Measurements from ENCODE around the gene FGFR3.
A peak's percentile ranks its signal among the peaks of the same experiment; 100 is the strongest.
"Not testable (repeated sequence)": the region's sequence is repeated elsewhere in the genome, so short reads cannot be mapped to it uniquely, and the experiment has no call there.

Gene FGFR3

DNA sequence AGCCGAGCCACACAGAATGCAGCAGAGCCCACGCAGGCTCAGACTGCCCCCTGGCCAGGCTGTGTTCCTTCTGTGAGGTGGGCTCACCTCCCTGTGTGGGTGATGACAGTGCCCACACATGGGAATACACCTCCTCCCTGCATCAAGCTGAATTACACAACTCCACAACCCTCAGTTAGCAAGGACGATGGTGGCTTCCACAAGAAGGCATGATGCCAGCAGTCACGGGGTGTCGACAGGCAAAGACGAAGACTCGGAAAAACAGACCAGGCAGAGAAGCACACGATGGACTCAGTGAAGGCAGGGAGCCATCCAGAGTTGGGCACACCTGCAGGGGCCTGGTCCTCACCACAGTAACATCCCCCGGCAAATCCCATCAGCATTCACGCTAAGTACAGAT, 50.8 kb downstream of the FGFR3 start:
- DNase-seq, result no peak

- DNase-seq, result not testable (repeated sequence)
Measured at GRCh38 chr4:1844618-1845017, 51.5 kb downstream of the FGFR3 start.

DNA sequence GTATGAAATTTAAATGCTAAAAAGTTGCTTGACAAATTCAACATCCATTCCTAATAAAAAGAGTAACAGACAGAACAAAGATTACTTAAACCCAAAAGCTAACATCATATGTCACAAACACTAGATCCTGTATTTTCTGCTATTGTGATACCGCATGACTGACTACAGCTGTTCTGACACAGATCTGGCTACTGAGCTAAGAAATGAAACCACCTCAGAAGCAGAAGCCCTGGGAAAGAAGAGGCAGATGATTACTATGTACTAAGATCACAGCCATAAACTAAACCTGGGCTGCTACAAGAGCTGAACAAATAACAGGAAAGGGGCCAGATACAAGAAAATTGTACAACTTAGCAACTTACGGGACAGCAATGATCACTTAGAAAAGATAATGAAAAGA, 53.5 kb downstream of the FGFR3 start:
- DNase-seq, result no peak

DNA sequence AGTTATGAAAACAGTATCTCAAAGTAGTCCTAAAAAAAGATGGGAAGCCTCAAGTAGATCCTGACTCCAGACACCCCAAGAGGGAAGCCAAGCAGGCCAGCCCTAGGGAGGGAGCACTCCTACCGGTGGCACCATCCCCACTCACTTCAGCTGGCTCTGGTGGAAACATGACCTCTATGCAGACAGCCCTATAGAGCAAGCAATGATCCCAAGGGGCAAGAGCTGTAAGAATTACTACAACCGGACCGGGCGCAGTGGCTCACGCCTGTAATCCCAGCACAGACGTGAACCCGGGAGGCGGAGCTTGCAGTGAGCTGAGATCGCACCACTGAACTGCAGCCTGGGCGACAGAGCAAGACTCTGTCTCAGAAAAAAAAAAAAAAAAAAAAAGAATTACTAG, 57.2 kb downstream of the FGFR3 start:
- DNase-seq, result no peak

GRCh38 chr4:1851160-1851559, 58.1 kb downstream of the FGFR3 start:
- DNase-seq, result no peak

- no peak for DNase-seq
Measured at GRCh38 chr4:1851575-1852410, 58.7 kb downstream of the FGFR3 start.

GRCh38 chr4:1852904-1853623, 60.0 kb downstream of the FGFR3 start:
- no peak for DNase-seq

DNA sequence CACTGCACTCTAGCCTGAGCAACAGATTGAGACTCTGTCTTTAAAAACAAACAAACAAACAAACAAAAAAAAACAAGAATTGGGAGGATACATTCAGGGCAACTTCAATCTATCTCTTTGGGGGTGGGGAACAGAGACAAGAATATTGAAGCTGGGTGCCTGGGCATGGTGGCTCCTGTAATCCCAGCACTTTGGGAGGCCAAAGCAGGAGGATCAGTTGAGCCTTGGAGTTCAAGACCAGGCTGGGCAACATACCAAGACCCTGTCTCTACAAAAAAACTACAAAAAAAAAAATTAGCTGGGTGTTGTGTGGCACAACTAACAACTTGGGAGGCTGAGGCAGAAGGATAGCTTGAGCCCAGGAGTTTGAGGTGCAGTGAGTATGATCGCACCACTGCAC, 61.7 kb downstream of the FGFR3 start:
- no peak for DNase-seq

DNA sequence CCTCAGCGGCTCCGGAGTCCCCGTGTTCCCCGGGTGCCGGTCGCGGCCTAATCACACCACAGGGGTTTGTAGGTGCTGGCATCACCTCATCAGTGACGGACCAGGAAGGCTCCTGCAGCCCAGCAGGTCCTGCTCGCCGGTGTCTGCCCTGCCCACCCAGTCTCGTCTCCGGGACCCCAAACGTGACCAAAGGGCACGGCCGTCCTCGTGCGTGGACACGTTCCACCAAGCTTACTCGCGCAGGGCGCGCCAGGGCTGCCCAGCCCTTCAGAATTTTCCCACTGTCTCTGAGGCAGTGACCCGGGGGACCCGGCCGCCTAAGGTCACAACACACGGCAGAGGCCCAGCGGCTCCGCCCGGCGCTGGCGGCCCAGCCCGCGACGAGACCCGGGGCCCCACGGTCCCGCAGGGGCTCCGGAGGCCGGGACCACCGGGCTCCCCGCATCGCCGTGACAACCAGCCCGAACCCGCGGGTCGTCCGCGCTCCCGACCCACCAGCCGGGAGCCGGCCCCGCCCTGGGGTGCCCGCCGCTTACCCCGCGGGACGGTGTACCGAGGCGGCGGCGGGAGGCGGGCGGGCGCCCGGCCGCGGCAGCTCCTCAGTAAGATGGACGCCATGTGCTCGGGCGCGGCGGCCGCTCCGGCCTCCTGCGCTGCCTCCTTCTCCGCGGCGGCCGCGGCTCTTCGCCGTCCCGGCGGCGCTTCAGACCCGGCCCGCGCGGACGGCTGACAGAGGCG, 62.4 kb downstream of the FGFR3 start:
- DNase-seq, result no peak

DNA sequence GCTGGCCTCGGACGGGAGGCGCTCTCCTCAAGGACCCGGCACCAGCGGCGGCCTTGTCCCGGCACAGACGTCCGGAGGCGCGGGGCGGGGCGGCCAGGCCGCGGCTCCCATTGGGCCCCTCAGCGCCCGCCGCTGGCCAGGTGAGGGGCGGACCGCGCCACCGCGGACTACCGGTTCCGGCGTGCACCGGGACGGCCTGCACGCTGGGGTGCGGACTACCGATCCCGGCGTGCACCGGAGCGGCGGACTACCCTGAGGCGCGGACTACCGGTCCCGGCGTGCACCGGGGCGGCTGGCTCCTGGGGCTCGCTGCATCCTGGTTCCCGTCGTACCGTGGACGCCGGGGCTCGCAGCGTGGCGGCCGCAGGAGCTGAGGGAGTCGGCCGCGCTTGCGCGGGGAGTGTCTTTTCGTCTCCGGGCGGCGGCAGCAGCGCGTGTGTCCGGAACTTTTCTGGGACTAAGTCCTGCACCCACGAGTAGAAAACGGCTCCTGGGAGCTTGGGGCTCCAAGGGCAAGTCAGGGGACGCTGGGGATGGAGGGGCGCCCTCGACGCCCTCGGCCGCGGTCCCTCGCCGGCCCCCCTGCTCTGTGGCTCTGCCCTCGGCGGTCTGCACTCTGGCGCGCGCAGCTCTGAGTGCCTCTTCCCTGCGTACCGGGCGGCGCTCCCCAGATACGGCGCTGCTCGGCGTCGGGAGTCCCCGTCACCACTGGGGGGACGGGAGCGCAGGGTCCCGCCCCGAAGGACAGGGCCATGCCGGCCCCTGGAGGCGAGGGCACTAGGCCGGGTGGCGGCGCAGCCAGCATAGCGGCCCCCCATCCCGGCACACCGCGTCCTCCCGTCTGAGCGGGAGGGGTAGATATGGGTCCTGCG, 63.2 kb downstream of the FGFR3 start, which contains the start of gene LETM1:
TSS of gene LETM1 (minus strand) at position 86 of the 872 bp plus-strand sequence. CDS start 206 bp downstream, outside the sequence.
- DNase-seq, result peak; percentile 69

DNA sequence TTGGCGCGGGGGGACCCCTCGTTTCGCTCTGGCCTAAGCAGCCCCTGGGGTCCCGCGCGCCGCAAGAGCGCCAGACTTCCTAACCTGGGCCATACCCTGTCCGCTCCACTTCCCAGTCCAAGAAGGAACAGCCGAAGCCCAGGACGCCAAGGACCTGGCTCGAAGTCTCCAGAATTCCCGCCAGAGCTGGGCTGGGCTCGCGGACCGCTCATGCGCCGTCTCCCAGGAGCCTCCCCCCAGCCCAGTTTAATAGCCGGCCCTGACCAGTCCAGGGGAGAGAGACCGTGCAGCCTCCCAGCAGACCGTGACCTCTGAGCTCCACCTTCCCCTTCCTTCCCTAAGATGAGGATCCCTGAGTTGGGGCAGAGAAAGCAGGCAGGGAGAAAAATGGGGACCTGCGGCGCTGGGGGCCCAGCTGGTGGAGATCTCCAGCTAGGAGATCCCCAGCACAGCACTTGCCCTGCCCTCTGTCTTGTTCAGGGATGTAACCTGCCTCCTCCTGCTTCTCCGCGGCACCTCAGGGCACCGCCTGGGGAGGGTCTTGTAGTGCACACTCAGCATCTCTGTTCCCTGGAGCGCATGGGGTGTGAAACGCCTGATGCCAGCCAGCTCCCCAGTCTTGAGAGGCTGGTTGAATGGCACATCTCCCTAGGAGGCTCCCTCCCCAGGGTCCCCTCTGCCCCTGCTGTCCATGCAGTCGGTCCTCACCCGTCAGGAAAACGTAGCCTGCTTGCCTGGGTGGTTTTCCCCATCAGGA, 64.0 kb downstream of the FGFR3 start:
- DNase-seq, result no peak

GRCh38 chr4:1857931-1858330, 64.8 kb downstream of the FGFR3 start:
- DNase-seq, result no peak

All from NCI-H1694 (cell line).